Left renal pelvis (tissue), 4 donors: ENCODE measurements around the gene ARVCF. TPM values are rescaled to one million over a fixed set of nuclear protein-coding genes. Genes with fewer than 3 reads are reported as not detected.

Experiments used
- DNase-seq, 4 donors: peaks; one replicate each; pipeline ENCODE4 v3.0.0-alpha.2; 2013; ENCODE audit warnings: low read depth in 4 of 4, low spot score in 3 of 4
- polyA plus RNA-seq, 4 donors: library from polyadenylated mRNA; unstranded; fragments of 120-200 nt; gene quantifications; one replicate each; pipeline ENCODE4 v1.2.1, GENCODE V29; 2013; ENCODE audit not compliant: insufficient read length in 4 of 4

ARVCF gene
- polyA plus RNA-seq, 4 donors: 17.5 to 32.5 (median 18.8) TPM

GRCh38 chr22:20053407-20054033 lies 36.9 kb upstream of the ARVCF start:
- DNase-seq: no peak

DNA sequence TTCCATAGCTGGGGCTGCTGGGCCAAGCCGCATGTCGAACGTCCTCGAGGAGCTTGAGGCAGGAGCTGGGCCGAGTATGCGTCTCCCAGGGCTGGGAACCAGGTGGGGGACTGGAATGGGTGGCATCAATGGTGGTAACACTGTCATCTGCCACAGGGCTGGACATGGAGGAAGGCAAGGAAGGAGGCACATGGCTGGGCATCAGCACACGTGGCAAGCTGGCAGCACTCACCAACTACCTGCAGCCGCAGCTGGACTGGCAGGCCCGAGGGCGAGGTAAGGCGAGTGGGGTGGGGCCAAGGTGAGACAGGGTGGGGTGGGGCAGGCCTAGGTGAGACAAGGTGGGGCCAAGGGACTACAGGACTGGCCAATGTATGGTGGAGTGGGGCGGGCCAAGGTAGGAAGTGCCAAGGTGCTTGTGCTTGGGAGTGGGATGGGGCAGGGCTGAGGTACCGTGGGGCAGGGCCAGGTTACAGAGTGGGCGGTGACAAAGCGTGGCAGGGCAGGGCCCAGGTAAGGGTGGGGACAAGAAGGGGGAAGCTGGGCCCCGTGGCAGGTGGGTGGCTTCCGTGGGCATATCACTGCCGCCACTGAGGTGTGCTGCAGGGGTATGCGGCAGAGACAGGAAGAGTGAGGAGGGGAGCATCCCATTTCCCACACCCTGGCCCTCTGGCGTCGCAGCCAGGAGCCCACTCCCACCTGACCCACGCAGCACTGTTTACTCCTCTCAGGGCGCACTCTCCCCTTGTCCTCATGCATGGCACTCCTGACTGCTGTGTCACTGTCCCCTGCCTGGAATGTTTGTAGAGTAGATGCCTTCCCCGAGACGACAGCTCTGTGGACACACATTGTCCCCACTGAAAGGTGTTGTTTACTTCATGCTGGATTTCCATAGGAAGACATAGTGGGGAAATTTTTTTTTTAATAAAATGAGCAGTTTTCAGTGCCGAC lies 36.0 kb upstream of the ARVCF start:
- no peak for DNase-seq

GRCh38 chr22:20051927-20052308 lies 35.3 kb upstream of the ARVCF start:
- DNase-seq: no peak

DNA sequence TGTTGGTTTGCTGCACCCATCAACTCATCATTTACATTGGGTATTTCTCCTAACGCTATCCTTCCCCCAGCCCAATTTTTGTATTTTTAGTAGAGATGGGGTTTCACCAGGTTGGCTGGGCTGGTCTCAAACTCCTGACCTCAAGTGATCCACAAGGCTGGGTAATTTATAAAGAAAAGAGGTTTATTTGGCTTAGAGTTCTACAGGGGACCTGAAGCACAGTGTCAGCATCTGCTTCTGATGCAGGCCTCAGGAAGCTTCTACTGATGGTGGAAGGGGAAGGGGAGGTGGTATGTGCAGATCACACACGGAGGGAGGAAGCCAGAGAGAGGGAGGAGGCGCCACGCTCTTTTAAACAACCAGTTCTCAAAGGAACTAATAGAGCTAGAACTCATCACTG lies 30.1 kb upstream of the ARVCF start:
- no peak for DNase-seq

GRCh38 chr22:20044495-20045151 lies 28.0 kb upstream of the ARVCF start:
- DNase-seq: no peak

DNA sequence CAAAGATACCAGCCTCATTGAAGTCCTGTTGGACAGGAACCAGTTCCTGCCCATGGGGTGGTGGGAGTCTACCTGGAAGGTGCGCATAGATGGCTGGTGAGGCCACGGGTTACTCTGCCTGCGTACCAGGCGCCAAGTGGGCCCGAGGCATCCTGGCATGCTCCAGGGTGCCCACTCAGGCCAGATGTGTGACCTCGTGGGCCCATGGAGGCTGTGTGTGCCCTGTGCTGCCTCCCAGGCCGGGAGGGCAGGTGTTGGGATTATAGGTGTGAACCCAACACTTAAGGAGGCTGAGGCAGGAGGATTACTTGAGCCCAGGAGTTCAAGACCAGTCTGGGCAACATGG lies 27.3 kb upstream of the ARVCF start:
- DNase-seq: no peak

- DNase-seq: no peak
Measured at GRCh38 chr22:20043057-20043996, 26.7 kb upstream of the ARVCF start.

DNA sequence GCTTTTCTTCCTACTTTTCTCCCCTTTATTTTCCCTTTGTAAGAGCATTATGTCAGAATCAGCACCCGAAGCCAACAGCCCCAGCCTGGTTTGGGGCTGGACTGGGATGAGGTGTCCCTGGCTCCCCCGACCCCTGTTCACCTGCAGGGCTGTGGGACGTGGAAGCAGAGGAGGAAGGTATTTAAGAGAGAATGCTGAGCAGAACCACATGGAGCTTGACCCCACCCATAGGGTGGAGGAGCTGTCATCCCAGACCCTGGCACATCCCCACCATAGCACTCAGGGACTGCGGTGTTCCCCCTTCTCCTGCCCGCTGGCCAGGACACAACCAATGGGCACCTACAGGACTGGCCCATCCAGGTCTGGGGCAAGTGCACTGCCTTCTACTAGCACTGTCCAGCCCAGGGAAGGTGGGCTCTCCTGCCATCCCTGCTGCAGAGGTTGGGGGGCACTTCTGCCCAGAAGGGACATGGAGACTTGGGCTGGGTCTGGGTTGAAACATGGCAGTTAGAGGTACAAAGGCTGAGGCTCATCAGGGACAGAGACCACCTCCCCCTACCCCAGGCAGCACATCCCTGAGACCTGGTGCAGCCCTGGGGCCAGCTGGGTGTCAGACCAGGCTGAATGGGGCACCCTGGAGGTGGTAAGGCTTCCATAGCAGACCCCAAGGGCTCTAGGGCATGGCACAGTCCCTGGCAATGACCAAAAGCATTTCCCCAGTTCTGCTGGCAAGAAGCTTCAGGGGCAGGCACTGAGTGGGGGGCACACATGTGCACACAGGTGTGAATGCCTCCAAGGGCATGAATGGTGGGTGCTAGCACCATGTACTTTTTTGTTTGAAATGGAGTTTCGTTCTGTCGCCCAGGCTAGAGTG lies 23.9 kb upstream of the ARVCF start:
- DNase-seq: no peak

- DNase-seq: no peak
Measured at GRCh38 chr22:20039683-20040325, 23.2 kb upstream of the ARVCF start.

GRCh38 chr22:20038574-20038973 lies 22.0 kb upstream of the ARVCF start:
- DNase-seq: no peak

- DNase-seq: no peak
Measured at GRCh38 chr22:20037419-20037818, 20.8 kb upstream of the ARVCF start.

- DNase-seq: no peak
Measured at GRCh38 chr22:20036535-20037392, 20.1 kb upstream of the ARVCF start.

- no peak for DNase-seq
Measured at GRCh38 chr22:20036084-20036482, 19.5 kb upstream of the ARVCF start.

GRCh38 chr22:20035375-20036083 lies 18.9 kb upstream of the ARVCF start:
- DNase-seq: no peak

- DNase-seq: no peak
Measured at GRCh38 chr22:20034143-20034542, 17.5 kb upstream of the ARVCF start.

DNA sequence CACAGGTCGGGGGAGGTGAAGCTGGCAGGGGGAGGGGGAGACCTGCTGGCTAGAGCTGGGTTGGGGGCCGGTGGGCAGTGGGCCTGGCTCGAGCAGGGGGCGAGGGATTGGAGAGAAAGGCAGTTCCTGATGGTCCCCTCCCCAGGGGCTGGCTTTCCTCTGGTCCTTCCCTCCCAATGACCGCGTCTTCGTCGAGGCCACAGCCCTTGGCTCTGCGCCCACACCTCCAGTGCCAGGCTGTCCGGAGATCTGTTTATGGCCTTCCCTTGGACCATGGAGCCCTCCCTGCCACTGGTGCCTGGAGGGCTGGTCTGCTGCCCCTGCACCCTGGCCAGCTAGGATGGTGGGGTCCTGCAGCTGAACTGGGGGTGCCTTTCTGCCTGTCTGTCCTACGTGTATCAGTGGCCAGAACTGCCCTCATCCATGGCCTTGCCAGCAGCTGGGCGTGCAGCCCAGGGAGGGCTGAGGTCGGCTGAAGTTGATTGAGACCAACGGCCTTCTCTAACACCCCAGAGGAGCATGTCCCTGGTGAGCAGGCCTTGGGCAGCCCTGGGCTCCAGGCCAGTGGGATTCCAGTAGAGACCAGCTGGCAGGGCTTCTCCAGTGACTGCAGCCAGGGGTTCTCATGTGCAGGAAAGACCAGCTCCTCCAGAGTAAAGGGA lies 16.6 kb upstream of the ARVCF start:
- no peak for DNase-seq

GRCh38 chr22:20032407-20032991 lies 15.9 kb upstream of the ARVCF start:
- no peak for DNase-seq
